Activated gamma-delta T cell treated with Interleukin-2 at 50 U/mL for 16 hours (primary cell): Measurements from ENCODE around the gene TRMT5.

Source experiments
- DNase-seq: peaks from one replicate; pipeline ENCODE4 v3.0.0-alpha.2; 2020

TRMT5 gene

DNA sequence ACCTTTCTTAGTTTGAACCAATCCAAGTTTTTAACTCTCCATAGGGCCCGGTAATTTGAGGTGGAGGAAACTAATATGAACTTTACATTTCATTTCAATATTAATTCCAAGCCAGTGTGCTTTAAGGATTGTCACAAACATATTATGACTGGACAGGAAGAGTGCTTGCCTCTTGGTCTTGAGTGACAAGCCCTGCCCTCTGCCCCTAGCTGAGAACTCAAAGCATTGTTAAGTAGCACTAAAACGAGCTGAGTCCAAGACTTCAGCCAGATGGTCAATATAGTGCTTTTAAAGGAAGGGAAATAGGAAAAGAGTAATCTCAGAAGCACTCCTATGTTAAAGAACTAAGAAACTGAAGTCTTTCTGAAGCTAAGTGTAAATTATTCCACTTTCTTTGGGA, 17.1 kb downstream of the TRMT5 start:
- DNase-seq = no peak

DNA sequence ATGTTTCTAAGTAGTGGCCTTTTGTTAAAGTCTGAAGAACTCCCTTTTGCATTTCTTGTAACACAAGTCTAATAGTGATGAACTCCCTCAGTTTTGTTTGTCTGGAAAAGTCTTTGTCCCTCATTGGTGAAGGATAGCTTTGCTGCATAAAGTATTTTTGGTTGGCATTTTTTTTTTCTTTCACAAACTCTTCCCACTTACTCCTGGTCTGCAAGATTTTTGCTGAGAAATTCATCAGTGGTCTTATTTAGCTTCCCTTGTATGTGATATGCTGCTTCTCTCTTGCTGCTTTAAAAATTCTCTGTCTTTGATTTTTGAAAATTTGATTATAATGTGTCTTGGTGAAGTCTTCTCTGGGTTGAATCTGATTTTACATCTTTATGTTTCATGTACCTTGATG, 22.7 kb downstream of the TRMT5 start:
- DNase-seq = no peak

DNA sequence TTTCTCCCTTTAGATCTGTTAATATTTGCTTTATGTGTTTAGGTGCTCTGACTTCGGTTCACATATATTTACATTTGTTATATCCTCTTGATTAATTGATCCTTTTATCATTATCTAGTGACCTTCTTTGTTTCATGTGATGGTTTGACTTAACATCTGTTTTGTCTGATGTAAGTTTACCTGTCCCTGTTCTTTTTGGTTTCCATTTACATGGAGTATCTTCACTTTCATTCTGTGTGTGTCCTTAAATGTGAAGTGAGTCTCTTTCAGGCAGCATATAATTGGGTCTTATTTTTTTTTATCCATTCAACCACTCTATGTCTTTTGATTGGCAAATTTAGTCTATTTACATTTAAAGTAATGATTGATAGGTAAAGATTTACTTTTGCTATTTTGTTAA, 24.2 kb downstream of the TRMT5 start:
- DNase-seq = no peak

DNA sequence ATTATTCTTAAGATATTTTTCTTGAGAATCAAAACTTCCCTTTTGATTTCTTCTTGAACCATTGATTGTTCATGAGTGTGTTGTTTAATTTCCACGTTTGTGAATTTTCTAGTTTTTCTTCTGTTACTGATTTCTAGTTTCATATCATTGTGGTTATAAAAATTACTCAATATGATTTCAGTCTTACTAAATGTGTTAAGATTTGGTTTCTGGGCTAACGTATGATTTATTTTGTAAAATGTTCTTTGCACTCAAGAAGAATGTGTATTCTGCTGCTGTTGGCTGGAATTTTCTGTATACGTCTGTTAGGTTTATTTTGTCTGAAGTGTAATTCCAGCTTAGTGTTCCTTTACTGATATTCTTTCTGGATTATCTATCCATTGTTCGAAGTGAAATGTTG, 24.7 kb downstream of the TRMT5 start:
- no peak for DNase-seq

DNA sequence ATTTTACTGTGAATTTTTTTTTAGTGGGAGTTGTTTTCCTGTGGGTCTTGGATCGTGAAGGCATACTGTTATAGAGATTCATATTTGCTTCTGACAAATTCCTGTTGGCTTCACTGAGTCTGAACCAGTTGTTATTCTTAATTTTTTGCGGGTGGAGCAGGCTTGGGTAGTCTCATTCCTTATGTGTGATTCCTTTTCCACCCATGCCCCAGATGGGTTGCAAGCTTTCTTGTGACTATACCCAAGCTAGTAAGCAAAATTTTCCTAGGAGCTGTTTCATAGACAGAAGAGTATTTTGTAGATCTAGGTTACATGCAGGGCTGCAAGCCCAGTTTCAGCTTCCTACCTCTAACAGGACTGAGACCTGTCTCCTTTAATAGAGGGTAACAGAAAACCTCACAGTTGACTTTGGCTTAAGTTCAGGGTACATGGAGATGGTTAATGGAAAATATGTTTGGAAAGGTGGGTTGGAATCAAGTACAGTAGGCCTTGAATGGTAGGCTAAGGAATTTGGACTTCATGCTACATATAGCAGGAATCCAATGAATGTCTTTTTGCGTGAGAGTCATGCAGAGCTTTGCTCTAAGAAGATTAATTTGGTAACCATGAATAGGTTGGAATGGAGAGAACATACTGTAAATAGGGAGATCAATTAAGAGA, 29.0 kb downstream of the TRMT5 start:
- no peak for DNase-seq

DNA sequence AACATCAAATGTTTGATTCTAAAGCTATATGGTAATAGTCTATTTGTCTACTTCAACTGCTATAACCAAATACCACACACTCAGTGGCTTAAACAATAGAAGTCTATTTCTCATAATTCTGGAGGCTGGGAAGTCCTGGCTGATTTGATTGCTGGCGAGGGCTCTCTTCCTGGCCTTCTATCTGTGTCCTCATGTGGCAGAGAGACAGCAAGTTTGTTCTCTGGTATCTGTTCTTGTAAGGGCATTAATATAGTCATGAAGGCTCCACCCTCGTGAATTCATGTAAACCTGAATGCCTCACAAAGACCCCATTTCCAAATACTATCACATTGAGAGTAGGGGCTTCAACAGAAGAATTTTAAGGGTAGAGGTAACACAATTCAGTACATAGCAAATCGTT, 34.1 kb downstream of the TRMT5 start:
- DNase-seq = no peak

DNA sequence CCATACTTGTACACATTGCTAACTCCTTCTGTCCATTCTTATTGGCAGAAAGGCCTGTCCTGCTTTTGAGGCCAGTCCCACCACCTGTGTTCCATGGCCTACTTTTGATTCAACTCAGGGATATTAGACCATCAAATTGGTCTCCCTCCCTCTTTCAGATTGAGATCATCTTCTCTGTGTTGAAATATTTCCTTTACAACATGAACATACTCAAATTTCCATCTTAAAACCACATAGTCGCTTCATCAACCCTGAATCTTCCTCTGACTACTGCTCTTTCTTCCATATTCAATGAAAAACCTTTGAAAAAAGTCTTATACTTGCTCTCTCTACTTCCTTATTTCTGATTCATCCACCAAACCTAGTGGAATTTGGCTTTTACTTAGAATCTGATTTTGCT, 34.9 kb downstream of the TRMT5 start:
- no peak for DNase-seq

DNA sequence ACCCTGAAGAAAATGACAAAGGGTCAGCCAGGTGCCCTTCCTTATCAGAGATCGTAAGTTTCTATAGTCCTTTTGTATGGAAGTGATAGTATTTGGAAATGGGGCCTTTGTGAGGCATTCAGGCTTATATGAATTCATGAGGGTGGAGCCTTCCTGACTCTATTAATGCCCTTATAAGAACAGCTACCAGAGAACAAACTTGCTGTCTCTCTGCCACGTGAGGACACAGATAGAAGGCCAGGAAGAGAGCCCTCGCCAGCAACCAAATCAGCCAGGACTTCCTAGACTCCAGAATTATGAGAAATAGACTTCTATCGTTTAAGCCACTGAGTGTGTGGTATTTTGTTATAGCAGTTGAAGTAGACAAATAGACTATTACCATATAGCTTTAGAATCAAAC, 36.7 kb downstream of the TRMT5 start:
- DNase-seq = no peak

DNA sequence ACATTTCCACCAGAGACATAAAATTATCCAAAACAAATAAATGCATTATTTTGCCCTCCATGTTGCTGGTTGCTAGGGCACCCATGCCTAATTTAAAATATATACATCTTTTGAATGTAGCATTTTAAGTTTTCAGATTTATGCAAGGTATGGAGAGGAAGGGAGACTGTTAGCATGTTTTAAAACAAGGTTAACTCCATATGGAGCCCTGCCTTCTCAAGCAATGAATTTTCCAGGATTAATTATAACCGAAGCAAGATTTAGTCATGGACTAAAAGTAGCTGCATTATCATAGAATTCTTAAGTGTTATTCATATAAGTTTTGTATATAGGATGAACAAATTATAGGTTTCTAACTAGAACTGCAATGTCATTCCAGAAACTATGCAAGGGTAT, 37.2 kb downstream of the TRMT5 start:
- no peak for DNase-seq

DNA sequence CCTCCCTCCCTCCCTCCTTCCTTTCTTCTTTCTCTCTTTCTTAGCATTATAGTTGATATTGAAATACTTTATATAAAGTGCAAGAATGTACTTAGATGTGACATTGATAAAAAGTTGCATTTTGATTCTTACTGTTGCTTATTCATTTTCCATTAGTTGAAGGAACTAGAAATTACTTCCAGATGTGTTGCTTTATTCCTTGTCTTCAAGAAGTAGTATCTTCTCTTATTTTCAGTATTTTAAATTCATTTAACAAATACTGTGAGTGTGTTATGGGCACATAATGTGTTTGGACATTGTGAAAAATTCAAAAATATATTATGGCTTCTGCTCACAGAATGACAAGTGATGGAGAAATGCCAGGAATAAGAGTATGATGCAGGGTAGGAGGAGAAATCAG, 45.6 kb downstream of the TRMT5 start:
- no peak for DNase-seq

DNA sequence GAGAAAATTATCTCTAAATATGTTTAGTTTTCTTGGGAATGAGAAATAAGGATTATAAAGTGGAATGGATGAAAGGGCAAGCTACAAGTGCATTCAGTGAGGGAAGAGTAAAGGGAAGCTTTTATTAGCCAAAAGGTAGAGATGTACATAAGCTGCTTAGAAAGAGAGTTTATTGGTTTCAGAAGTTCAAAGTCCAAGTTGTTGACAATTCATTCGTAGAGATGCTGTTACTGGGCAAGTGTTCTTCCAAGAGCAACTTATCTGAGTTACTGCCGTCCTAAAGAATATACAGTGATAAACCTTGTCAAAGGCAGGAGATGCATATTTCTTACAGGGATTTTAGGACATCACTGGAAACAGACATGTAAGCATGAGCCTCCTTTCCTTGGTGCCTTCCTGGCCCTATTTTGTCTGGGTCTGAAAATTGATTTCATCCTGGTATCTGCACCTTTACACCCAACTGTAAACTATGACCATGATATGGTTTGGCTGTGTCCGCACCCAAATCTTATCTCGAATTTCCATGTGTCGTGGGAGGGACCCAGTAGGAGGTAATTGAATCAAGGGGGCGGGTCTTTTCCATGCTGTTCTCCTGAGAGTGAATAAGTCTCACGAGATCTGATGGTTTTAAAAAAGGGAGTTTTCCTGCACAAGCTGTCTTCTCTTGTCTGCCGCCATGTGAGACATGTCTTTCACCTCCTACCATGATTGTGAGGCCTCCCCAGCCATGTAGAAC, 46.8 kb downstream of the TRMT5 start:
- DNase-seq = no peak

DNA sequence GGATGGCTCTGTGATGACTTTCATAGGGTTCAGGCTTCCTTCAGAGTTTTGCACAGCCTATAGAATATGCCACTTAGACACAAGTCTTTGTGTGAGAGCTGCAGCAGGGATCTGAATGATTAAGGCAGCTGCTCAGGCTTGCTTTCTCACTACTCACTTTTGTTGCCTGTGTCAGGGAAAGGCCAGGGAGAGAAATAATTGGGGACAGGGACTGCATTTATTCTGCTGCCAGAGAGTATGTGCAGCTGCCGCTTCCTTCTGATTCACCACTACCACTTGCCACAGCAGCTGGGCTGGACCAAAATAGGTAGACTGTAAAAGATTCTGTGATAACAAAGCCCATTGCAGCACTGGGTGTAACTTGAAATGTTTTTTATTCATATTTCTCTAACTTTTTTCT, 49.7 kb downstream of the TRMT5 start:
- no peak for DNase-seq

DNA sequence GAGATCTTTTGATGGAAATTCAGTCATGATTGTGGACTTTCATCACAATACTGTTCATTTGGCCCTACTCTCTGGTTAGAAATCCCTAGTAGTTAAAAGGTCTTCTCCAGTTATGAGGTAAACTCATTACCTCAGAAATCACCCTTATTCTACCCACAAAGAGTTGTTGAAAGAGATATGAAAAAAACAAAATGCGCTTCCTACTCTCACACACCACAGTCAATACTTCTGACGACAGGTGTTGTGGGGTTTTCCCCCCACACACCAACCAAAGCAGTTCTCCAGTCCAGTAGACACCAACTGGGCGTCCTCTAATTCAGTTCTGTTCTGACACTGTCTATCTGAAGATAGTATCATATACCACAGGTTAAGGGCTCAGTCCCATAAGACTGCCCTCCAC, 54.9 kb downstream of the TRMT5 start:
- no peak for DNase-seq

DNA sequence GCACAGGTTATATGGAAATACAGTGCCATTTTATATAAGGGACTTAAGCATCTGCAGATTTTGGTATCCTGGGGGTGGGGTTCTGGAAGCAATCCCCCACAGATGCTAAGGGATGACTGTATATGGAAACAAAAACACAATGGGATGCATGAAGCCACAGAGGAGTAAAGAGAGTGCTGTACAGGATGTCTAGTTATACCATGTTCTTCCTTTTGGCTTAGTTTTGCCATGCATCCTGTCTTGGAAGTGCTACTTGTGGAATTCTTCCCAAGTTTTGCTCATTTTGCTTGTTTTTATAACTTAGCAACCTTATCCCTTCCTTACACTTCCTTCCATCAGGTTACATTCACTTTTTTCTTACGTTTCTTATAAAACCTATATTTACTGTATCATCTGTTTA, 55.6 kb downstream of the TRMT5 start:
- no peak for DNase-seq

DNA sequence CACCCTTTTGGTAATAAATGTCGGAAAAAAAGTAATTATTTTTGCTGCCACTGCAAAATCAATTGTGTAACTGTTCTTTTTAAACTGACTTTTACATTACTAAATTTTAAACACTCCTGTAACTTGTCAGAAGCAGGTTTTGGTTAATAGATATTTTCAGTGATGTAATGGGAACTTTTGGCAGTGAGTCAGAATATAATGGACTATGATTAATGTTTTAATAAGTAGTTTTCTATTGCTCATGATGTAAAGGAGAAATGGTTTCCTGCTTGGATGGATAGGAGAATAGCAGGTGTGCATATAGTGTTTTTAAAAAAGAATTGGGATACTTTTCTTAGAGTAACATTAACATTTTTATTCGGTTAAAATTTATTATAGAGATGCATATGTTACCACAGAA, 58.8 kb downstream of the TRMT5 start:
- DNase-seq = no peak
